PC-3 (cell line): Measurements from ENCODE around the gene CFAP46. TPM values are rescaled to one million over a fixed set of nuclear protein-coding genes. Genes with fewer than 3 reads are reported as not detected.

Experiments used
- ATAC-seq: fragments of 200-7000 bp; cut with Tn5 transposase; 2 replicates; pipeline ENCODE4 v1.9.1; 2020; ENCODE audit warnings: mild to moderate bottlenecking, moderate library complexity
- BruUV-seq: library from RNA; stranded (reverse); fragments of 400-500 nt; replicated peaks from 2 replicates; lab custom pipeline; 2021; lab: Mats Ljungman, UMichigan
- CTCF ChIA-PET: fragments of 300-600 bp; sonication (Branson Sonifier 250); formaldehyde crosslinking; loops from one replicate; lab custom pipeline; 2022; ENCODE audit warnings: antibody characterized with exemption; lab: Charles Lee
- POLR2A ChIA-PET: fragments of 300-600 bp; sonication (Branson Sonifier 250); formaldehyde crosslinking; loops from one replicate; lab custom pipeline; 2022; ENCODE audit warnings: antibody characterized with exemption; ENCODE audit not compliant: unreplicated experiment; lab: Charles Lee
- DNase-seq: peaks from one replicate; pipeline ENCODE4 v3.0.0-alpha.2; 2015
- H2AFZ ChIP-seq: fragments of 300-600 bp; sonication (generic); 2 replicates; pipeline ENCODE4 v1.6.0; 2016; ENCODE audit warnings: antibody characterized with exemption, low read length
- H3F3A ChIP-seq: fragments of 300-600 bp; sonication (generic); one replicate; pipeline ENCODE4 v1.6.0; 2017; ENCODE audit warnings: antibody characterized with exemption, low read length, control low read depth, mild to moderate bottlenecking; ENCODE audit not compliant: unreplicated experiment
- H3K27ac ChIP-seq: fragments of 300-600 bp; sonication (generic); 2 replicates; pipeline ENCODE4 v1.5.1; 2016; ENCODE audit warnings: mild to moderate bottlenecking, low read length
- H3K27me3 ChIP-seq: fragments of 300-600 bp; sonication (generic); 2 replicates; pipeline ENCODE4 v1.6.1; 2016; ENCODE audit warnings: low read length, mixed read lengths
- H3K36me3 ChIP-seq: fragments of 300-600 bp; sonication (generic); 2 replicates; pipeline ENCODE4 v1.6.1; 2016; ENCODE audit warnings: low read depth, mixed run types, low read length, mixed read lengths
- H3K4me1 ChIP-seq: fragments of 300-600 bp; sonication (generic); 2 replicates; pipeline ENCODE4 v1.5.1; 2016; ENCODE audit warnings: low read length; ENCODE audit not compliant: insufficient read depth
- H3K4me2 ChIP-seq: fragments of 300-600 bp; sonication (generic); 2 replicates; pipeline ENCODE4 v1.6.0; 2016; ENCODE audit warnings: low read length
- H3K4me3 ChIP-seq: fragments of 300-600 bp; sonication (generic); 2 replicates; pipeline ENCODE4 v1.5.1; 2016; ENCODE audit warnings: mild to moderate bottlenecking, low read length, mixed read lengths
- H3K79me2 ChIP-seq: fragments of 300-600 bp; sonication (generic); 2 replicates; pipeline ENCODE4 v1.6.1; 2017; ENCODE audit warnings: low read length, mixed read lengths
- H3K9ac ChIP-seq: fragments of 300-600 bp; sonication (generic); 2 replicates; pipeline ENCODE4 v1.6.0; 2016; ENCODE audit warnings: mild to moderate bottlenecking, low read length
- H3K9me2 ChIP-seq: fragments of 300-600 bp; sonication (generic); replicated peaks from 2 replicates; pipeline ENCODE4 v1.6.1; 2016; ENCODE audit warnings: mixed run types, low read length, mixed read lengths
- H3K9me3 ChIP-seq: fragments of 300-600 bp; sonication (generic); 2 replicates; pipeline ENCODE4 v1.6.1; 2016; ENCODE audit warnings: low read length, mixed read lengths
- H4K20me1 ChIP-seq: fragments of 300-600 bp; sonication (generic); 2 replicates; pipeline ENCODE4 v1.6.1; 2016; ENCODE audit warnings: low read length, mixed read lengths
- CTCF ChIP-seq: fragments of 300-600 bp; sonication (generic); conservative IDR thresholded peaks from 2 replicates; pipeline ENCODE4 v1.5.1; 2017; ENCODE audit warnings: antibody characterized with exemption, low read depth, mild to moderate bottlenecking, low read length
- EZH2 ChIP-seq: fragments of 300-600 bp; sonication (generic); IDR thresholded peaks from one replicate; pipeline ENCODE4 v1.6.1; 2017; ENCODE audit warnings: antibody characterized with exemption, mild to moderate bottlenecking, low read length; ENCODE audit not compliant: unreplicated experiment
- EZH2phosphoT487 ChIP-seq: fragments of 300-600 bp; sonication (generic); IDR thresholded peaks from 2 replicates; pipeline ENCODE4 v1.6.1; 2018; ENCODE audit warnings: mild to moderate bottlenecking, antibody characterized with exemption, low read length, borderline replicate concordance
- intact Hi-C: fragments of 100-400 bp; cut with micrococcal nuclease; formaldehyde crosslinking; loops from 2 replicates; pipeline ENCODE4 v1.9.0; 2023
- total RNA-seq: library from RNA; depleted of rRNA; stranded (reverse); fragments of >200 nt; gene quantifications from 2 replicates; pipeline ENCODE4 v1.2.3, GENCODE V29; 2014

The CFAP46 gene
- total RNA-seq, 1 experiment from 2014 or later: 0.04 TPM

- no peak overlapping the region for H3K4me3 ChIP-seq
- H3K4me2 ChIP-seq: no peak overlapping the region
- H4K20me1 ChIP-seq: no peaks in the 10 kb centered on the region
- TF ChIP-seq CTCF (no peak), EZH2 (no peak), EZH2phosphoT487 (no peak)
- H3K4me1 ChIP-seq: no peaks in the 10 kb centered on the region
- no peaks in the 10 kb centered on the region for H3K9me3 ChIP-seq
- POLR2A ChIA-PET: no interaction called here
- no TSS peak for BruUV-seq
- DNase-seq: no peak
- H3K27ac ChIP-seq: no peak overlapping the region
- H3K79me2 ChIP-seq: no peaks in the 10 kb centered on the region
- CTCF ChIA-PET: no interaction called here
- H3K36me3 ChIP-seq: no peaks in the 10 kb centered on the region
- peaks cover 38% of the 10 kb centered on the region for H3K27me3 ChIP-seq
- no peaks in the 10 kb centered on the region for H3K9me2 ChIP-seq
- H3K9ac ChIP-seq: no peak overlapping the region
- no peaks in the 10 kb centered on the region for H3F3A ChIP-seq
- ATAC-seq: no peak
- intact Hi-C loops: no loop called here
- no peak overlapping the region for H2AFZ ChIP-seq
Measured at GRCh38 chr10:132900211-132900756, 42.1 kb downstream of the CFAP46 start.

GRCh38 chr10:132899751-132900065, 42.7 kb downstream of the CFAP46 start:
- Histone ChIP-seq H2AFZ (no peak overlapping the region), H3K36me3 (no peaks in the 10 kb centered on the region), H3K9me2 (no peaks in the 10 kb centered on the region), H3K9me3 (no peaks in the 10 kb centered on the region), H3K4me3 (no peak overlapping the region), H3K27me3 (peaks cover 43% of the 10 kb centered on the region), H3K27ac (no peak overlapping the region), H3F3A (no peaks in the 10 kb centered on the region), H3K79me2 (no peaks in the 10 kb centered on the region), H4K20me1 (no peaks in the 10 kb centered on the region), H3K4me1 (no peaks in the 10 kb centered on the region), H3K9ac (no peak overlapping the region), H3K4me2 (no peak overlapping the region)
- TF ChIP-seq EZH2phosphoT487: no peak
- TF ChIP-seq CTCF: no peak
- no peak for TF ChIP-seq EZH2
- CTCF ChIA-PET: no interaction called here
- ATAC-seq (no peak), DNase-seq (no peak)
- no TSS peak for BruUV-seq
- POLR2A ChIA-PET: no interaction called here
- intact Hi-C loops: no loop called here

- Histone ChIP-seq H3K36me3 (no peaks in the 10 kb centered on the region), H3K9me2 (no peaks in the 10 kb centered on the region), H3K4me3 (no peak overlapping the region), H3K27me3 (peaks cover 47% of the 10 kb centered on the region), H2AFZ (no peak overlapping the region), H3K27ac (no peak overlapping the region), H4K20me1 (no peaks in the 10 kb centered on the region), H3K79me2 (no peaks in the 10 kb centered on the region), H3K9me3 (no peaks in the 10 kb centered on the region), H3K9ac (no peak overlapping the region), H3F3A (no peaks in the 10 kb centered on the region), H3K4me2 (no peak overlapping the region), H3K4me1 (no peaks in the 10 kb centered on the region)
- intact Hi-C loops: no loop called here
- BruUV-seq: no TSS peak
- DNase-seq (no peak), ATAC-seq (no peak)
- POLR2A ChIA-PET: no interaction called here
- CTCF ChIA-PET: no interaction called here
- no peak for TF ChIP-seq CTCF
Measured at GRCh38 chr10:132899054-132899750, 43.2 kb downstream of the CFAP46 start.
